ENCODE data around the gene C1QL4. TPM values are rescaled to one million over a fixed set of nuclear protein-coding genes. Genes with fewer than 3 reads are reported as not detected.

Gene C1QL4
- total and polyA plus RNA-seq, 2 of the 8 experiments (the other 6 are each of a cell fraction or from before 2014, with no cell fraction given), result 0.28 to 0.63 TPM

DNA sequence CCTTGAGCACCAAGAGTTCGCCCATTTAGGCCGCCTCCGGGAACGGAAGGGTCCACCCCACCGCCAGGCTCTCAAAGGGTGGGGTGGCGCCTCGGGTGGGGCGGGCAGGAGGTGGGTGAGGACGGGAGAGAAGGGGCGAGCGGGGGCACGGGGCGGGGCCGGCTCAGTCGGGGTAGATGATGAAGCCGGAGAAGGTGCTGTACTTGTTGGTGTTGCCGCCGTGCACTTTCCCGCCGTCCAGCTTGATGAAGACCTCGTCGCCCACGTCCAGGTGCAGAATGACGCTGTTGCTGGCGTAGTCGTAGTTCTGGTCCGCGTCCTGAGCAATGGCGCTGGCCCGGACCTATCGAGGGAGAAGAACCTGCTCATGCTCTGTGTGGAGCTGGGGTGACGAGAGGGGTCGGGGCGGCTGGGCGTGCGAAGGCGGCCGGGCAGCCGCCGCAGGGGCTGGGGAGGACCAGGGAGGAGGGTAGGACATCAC, 4.1 kb downstream of the C1QL4 start (continued):
- TF ChIP-seq, protein P1, sequence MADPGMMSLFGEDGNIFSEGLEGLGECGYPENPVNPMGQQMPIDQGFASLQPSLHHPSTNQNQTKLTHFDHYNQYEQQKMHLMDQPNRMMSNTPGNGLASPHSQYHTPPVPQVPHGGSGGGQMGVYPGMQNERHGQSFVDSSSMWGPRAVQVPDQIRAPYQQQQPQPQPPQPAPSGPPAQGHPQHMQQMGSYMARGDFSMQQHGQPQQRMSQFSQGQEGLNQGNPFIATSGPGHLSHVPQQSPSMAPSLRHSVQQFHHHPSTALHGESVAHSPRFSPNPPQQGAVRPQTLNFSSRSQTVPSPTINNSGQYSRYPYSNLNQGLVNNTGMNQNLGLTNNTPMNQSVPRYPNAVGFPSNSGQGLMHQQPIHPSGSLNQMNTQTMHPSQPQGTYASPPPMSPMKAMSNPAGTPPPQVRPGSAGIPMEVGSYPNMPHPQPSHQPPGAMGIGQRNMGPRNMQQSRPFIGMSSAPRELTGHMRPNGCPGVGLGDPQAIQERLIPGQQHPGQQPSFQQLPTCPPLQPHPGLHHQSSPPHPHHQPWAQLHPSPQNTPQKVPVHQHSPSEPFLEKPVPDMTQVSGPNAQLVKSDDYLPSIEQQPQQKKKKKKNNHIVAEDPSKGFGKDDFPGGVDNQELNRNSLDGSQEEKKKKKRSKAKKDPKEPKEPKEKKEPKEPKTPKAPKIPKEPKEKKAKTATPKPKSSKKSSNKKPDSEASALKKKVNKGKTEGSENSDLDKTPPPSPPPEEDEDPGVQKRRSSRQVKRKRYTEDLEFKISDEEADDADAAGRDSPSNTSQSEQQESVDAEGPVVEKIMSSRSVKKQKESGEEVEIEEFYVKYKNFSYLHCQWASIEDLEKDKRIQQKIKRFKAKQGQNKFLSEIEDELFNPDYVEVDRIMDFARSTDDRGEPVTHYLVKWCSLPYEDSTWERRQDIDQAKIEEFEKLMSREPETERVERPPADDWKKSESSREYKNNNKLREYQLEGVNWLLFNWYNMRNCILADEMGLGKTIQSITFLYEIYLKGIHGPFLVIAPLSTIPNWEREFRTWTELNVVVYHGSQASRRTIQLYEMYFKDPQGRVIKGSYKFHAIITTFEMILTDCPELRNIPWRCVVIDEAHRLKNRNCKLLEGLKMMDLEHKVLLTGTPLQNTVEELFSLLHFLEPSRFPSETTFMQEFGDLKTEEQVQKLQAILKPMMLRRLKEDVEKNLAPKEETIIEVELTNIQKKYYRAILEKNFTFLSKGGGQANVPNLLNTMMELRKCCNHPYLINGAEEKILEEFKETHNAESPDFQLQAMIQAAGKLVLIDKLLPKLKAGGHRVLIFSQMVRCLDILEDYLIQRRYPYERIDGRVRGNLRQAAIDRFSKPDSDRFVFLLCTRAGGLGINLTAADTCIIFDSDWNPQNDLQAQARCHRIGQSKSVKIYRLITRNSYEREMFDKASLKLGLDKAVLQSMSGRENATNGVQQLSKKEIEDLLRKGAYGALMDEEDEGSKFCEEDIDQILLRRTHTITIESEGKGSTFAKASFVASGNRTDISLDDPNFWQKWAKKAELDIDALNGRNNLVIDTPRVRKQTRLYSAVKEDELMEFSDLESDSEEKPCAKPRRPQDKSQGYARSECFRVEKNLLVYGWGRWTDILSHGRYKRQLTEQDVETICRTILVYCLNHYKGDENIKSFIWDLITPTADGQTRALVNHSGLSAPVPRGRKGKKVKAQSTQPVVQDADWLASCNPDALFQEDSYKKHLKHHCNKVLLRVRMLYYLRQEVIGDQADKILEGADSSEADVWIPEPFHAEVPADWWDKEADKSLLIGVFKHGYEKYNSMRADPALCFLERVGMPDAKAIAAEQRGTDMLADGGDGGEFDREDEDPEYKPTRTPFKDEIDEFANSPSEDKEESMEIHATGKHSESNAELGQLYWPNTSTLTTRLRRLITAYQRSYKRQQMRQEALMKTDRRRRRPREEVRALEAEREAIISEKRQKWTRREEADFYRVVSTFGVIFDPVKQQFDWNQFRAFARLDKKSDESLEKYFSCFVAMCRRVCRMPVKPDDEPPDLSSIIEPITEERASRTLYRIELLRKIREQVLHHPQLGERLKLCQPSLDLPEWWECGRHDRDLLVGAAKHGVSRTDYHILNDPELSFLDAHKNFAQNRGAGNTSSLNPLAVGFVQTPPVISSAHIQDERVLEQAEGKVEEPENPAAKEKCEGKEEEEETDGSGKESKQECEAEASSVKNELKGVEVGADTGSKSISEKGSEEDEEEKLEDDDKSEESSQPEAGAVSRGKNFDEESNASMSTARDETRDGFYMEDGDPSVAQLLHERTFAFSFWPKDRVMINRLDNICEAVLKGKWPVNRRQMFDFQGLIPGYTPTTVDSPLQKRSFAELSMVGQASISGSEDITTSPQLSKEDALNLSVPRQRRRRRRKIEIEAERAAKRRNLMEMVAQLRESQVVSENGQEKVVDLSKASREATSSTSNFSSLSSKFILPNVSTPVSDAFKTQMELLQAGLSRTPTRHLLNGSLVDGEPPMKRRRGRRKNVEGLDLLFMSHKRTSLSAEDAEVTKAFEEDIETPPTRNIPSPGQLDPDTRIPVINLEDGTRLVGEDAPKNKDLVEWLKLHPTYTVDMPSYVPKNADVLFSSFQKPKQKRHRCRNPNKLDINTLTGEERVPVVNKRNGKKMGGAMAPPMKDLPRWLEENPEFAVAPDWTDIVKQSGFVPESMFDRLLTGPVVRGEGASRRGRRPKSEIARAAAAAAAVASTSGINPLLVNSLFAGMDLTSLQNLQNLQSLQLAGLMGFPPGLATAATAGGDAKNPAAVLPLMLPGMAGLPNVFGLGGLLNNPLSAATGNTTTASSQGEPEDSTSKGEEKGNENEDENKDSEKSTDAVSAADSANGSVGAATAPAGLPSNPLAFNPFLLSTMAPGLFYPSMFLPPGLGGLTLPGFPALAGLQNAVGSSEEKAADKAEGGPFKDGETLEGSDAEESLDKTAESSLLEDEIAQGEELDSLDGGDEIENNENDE (IDR thresholded peaks at IDR 0.05; ENCODE audit: insufficient replicate concordance, low read length), result no peak
- TF ChIP-seq HDAC6 (IDR thresholded peaks at IDR 0.05; ENCODE audit: low read depth, low read length) (no peak), BRCA1 (IDR thresholded peaks at IDR 0.05; ENCODE audit: low read depth, low read length) (no peak), SIRT6 (IDR thresholded peaks at IDR 0.05; ENCODE audit: low read length) (no peak), ASH2L (IDR thresholded peaks at IDR 0.05; ENCODE audit: low read length) (no peak)
- TF ChIP-seq, protein P2, sequence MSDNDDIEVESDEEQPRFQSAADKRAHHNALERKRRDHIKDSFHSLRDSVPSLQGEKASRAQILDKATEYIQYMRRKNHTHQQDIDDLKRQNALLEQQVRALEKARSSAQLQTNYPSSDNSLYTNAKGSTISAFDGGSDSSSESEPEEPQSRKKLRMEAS (IDR thresholded peaks at IDR 0.05), result no peak; the same call in 1 of the 2 replicates

All from H1 (cell line).